Activated CD4-positive, alpha-beta T cell treated with anti-CD3 and anti-CD28 coated beads, Interleukin-2, amount 50 U/mL, for 16 hours (primary cell): ENCODE data around the gene CASP9.
"Not testable (repeated sequence)": the region's sequence is repeated elsewhere in the genome, so short reads cannot be mapped to it uniquely, and the experiment has no call there.

Experiments used
- DNase-seq: peaks from one replicate; pipeline ENCODE4 v3.0.0-alpha.2; 2020

CASP9 gene

GRCh38 chr1:15525050-15526020 lies 1.3 kb upstream of the CASP9 start:
- DNase-seq: no peak

DNA sequence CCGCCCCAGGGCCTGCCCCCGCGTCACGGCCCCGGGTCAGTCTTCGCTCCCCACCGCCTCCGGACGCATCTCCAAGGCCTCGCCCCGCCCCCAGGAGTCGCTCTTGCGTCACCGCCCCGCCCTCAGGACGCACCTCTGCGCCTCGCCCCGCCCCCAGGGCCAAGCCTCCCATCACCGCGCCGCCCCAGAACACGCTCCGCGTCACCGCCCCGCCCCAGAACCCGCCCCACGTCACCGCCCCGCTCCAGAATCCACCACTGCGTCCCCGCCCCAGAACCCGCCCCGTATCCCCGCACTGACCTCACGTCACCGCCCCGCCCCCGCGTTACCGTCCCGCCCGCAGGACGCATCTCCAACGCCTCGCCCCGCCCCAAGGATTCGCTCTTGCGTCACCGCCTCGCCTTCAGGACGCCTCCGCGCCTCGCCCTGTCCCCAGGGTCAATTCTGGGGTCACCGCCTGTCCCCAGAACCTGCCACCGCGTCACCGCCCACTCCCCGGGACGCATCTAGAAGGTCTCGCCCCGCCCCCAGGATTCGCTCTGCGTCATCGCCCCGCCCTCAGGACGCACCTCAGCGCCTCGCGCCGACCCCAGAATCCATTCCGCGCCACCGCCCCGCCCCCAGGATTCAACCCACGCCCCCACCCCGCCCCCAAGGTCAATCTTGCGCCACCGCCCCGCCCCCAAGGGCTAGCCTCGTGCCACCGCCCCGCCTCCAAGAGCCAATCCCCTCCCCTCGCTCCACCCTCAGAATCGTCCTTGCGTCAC lies 451 bp upstream of the CASP9 start:
- DNase-seq: peak; percentile 100

- no peak for DNase-seq
Observed at GRCh38 chr1:15523104-15524020, 653 bp downstream of the CASP9 start.

GRCh38 chr1:15522551-15522950 lies 1.5 kb downstream of the CASP9 start:
- DNase-seq: no peak

- DNase-seq: not testable (repeated sequence)
Observed at GRCh38 chr1:15521206-15521906, 2.7 kb downstream of the CASP9 start.

GRCh38 chr1:15519625-15520024 lies 4.4 kb downstream of the CASP9 start:
- no peak for DNase-seq

- peak; percentile 57 for DNase-seq
Observed at GRCh38 chr1:15515022-15515663, 8.9 kb downstream of the CASP9 start.

DNA sequence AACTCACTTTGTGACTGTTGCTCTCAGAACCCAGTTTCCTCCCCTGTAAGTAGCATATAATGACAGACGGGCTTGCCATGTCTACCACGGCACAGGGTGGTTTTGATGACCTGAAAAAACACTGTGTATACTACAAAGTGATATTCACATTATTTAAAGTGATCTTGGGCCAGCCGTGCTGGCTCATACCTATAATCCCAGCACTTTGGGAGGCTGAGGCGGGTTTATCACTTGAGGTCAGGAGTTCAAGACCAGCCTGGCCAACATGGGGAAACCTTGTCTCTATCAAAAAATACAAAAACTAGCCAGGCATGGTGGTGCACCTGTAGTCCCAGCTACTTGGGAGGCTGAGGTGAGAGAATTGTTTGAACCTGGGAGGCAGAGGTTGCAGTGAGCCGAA lies 9.5 kb downstream of the CASP9 start:
- not testable (repeated sequence) for DNase-seq

DNA sequence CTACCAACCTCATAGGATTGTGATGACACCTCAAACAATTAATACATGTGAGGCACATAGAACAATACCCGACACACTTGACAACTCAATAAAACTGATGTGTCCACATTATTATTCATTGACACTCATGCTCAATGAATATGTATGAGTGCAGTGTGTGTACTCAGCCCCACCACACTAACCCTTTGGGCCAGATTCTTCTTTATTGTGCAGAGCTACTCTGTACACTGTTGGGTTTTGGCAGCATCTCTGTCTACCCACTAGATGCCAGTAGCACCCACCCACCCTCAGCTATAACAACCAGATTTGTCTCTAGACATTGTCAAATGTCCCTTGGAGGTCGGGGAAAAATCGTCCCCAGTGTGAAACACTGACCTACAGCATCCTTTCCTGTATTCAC lies 10.1 kb downstream of the CASP9 start:
- DNase-seq: no peak

GRCh38 chr1:15513192-15513591 lies 10.8 kb downstream of the CASP9 start:
- no peak for DNase-seq

DNA sequence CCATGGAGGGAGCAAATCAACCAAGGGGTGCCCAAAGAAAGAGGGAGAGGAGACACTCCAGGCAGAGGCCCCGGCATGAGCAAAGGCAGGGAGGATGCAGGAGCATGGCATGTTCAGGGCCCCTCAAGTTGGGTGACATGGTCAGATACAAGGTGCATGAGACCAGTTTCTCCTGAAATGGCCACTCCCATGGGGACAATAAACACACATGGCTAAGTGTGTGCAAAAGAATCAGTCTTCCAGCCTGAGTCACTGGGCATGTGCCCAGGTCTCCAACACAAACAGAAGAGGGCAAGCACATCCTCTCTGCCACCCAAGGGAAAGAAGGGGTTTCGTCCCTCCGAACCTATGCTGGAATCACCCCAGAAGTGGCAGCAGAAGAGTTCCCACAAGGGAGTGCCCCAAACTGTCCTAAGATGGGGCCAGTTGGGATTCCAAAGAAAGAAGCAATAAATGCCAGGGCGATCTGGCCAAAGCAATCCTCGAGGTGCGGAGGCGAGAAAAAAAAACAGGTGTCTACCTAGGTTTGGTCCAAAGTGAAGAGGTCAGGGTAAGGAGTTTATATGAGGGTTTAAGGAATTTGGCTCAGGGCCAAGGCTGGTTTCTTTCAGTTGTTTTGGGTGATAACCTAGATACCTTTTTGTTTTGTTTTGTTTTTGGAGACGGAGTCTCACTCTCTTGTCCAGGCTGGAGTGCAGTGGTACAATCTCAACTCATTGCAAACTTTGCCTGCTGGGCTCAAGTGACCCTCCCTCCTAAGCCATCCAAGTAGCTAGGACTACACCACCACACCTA lies 13.2 kb downstream of the CASP9 start:
- no peak for DNase-seq

- DNase-seq: no peak
Observed at GRCh38 chr1:15509586-15509985, 14.4 kb downstream of the CASP9 start.

GRCh38 chr1:15508700-15509487 lies 15.1 kb downstream of the CASP9 start:
- DNase-seq: no peak

GRCh38 chr1:15507278-15507677 lies 16.7 kb downstream of the CASP9 start:
- no peak for DNase-seq

DNA sequence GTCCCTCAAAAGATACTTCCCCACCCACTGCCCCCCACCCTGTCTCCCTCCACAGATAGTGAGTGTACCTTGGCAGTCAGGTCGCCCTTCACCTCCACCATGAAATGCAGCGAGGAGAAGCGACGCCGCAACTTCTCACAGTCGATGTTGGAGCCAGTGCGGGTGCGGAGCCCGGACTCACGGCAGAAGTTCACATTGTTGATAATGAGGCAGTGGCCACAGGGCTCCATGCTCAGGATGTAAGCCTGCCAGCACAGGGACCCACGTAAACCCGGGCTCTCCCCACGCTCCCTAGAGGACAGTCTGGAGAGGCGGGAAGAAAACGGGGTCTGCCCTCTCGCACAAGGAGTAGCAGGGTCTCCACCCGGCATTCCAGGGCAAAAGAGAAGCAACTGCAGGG lies 17.2 kb downstream of the CASP9 start:
- DNase-seq: no peak

- DNase-seq: no peak
Observed at GRCh38 chr1:15504436-15504835, 19.6 kb downstream of the CASP9 start.

GRCh38 chr1:15501208-15502032 lies 22.6 kb downstream of the CASP9 start:
- DNase-seq: peak; percentile 67

GRCh38 chr1:15500184-15501178 lies 23.5 kb downstream of the CASP9 start:
- no peak for DNase-seq
